GM21515 (cell line): ENCODE results near the gene RSL24D1.
"Not testable (repeated sequence)": the region's sequence is repeated elsewhere in the genome, so short reads cannot be mapped to it uniquely, and the experiment has no call there.

Experiments
- ATAC-seq: cut with Tn5 transposase; IDR thresholded peaks from one replicate; pipeline ENCODE4 v1.9.1; 2021; ENCODE audit not compliant: unreplicated experiment

The RSL24D1 gene

DNA sequence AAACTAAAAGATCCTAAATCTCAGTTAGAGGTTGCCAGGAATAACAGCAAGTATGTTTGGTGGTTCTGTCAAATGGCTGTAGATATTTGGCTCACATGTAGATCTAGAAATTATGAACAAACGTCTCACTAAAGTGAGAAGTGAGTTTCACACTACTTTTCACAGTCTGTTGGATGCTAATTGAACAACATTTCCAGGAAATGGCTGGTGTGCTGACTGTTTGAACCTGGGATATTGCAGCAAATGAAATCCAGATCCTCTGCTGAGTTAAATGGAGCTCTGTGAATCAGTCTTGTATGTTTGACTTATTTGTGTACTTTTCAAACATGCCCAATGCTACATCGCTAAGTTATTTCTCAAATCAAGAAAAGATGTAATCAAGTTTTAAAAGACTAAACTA lies 21.3 kb upstream of the RSL24D1 start:
- ATAC-seq = no peak

DNA sequence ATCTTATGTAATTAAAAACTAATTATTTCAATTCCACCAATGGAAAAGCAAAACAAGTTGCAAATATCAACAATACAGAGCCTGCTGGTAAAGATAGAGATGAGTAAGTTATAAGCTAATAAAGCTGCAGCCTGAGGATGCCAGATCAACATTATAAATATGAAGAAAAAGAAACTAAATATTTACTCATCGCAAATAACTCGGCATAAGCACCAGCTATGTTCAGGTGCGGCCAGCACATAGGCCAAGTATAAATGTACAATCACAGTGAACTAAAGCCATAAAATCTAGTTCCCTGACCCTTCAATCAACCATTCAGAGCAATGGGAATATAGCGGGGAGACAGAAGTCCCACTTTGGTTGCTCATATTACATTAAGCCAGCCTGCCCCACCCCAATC lies 7.7 kb upstream of the RSL24D1 start:
- ATAC-seq = no peak

DNA sequence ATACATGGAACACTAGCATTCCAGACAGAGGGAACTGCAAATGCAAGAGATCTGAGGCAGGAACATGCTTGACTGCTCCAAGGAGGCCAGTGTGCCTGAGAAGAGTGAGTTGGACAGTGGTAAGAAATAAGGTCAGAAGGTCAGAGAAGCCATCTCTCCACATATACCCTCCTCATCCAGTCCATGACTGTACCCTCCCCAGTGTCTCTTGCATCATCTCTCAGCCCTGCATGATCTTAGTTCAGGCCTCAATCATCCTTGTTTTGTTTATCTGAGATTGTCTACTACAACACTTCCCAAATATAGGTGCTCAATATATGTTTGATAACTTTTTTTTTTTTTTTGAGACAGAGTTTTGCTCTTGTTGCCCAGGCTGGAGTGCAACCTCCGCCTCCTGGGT lies 5.5 kb upstream of the RSL24D1 start:
- no peak for ATAC-seq

DNA sequence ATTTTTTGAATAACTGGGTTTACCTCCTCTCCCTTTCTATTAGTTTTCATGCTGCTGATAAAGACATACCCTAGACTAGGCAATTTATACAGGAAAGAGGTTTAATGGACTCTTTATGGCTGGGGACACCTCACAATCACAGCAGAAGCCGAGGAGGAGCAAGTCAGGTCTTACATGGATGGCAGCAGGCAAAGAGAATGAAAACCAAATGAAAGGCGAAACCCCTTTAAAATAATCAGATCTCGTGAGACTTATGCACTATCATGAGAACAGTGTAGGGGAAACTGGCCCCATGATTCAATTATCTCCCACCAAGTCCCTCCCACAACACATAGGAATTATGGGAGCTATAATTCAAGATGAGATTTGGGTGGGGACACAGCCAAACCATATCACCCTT lies 2.0 kb upstream of the RSL24D1 start:
- ATAC-seq = no peak

DNA sequence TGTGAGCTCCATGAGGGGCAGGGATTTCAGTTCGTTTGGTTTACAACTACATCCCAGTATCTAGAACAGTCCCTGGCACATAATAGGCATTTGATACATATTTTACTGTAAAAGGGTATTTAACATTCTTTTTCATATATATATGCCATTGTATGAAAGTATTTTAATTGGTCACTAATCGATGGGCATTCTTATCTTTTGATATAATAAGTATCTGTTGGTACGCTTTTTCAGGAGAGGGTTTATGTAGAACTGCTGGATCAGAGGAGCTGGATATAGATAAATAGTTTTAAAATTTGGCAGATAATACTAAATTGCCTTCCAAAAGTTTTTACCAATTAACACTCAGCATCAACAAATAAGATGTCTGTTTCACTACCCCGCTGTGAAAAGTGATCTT lies 978 bp upstream of the RSL24D1 start:
- ATAC-seq = no peak

DNA sequence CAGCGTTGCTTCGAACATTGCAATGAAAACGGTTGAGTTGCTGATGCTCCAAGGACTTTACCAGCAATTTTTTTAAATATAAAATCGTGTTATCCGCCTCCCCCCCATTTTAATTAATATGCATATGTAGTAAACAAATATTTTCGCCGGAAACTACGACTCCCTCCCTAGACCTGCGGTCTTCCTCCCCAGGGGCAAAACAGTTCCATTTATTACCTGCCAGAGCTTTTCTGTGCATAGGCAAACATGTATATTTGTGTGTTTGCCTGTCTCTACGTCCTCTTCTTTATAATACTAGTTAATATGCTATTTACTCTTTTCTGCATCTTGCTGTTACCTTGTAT lies 593 bp upstream of the RSL24D1 start:
- ATAC-seq = peak; percentile 23

DNA sequence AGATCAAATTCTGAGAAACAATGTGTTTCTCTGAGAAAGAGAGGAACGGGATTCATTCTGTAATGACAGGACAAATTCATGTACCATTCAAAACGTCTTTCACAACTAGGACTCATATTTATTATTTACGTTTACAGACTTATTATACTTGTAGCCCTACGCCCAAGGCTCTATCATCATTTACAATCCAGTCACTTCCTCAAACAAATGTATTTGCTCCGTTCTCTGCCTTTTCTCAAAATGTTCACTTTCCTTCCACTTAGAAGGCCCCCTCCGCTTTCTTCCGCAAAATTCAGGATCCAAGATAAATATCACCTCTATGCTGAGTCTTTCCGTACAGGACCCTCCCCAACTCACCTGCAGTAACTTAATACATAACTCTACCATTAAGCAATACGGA lies 745 bp downstream of the RSL24D1 start:
- no peak for ATAC-seq

DNA sequence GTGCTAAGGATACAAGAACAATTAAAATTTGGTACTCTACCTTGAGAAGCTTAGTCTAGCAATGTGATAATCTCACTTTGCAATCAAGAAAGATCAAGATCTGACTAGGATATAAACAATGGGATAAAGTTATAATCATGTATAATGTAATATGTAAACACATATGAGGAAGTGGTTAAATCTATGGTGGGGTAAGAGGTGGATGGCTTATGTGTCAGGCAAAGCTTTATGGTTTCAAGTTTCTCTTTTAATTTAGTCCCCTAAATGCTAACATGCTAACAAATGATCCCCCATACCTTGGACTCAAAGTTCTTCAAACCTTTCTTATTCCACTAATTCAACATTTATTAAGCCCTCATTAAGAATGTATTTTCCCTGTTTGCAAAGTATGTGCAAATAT lies 2.5 kb downstream of the RSL24D1 start:
- ATAC-seq = no peak

DNA sequence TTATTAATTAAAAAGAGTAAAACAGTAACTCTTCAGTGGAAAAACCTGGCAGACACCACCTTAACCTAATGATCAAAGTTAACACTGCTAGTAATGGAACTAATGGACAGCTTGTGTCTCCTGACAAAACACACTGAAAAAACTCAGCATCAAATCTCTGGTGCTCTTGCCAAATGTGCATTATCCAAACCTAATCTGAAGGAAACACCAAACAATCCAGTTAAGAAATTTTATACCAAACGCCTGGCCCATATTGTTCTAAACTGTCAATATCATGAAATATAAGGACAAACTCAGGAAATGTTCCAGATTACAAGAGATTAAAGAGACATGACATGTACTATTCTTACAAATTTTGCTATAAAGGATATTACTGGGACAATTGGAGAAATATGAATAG lies 10.4 kb downstream of the RSL24D1 start:
- ATAC-seq = no peak

DNA sequence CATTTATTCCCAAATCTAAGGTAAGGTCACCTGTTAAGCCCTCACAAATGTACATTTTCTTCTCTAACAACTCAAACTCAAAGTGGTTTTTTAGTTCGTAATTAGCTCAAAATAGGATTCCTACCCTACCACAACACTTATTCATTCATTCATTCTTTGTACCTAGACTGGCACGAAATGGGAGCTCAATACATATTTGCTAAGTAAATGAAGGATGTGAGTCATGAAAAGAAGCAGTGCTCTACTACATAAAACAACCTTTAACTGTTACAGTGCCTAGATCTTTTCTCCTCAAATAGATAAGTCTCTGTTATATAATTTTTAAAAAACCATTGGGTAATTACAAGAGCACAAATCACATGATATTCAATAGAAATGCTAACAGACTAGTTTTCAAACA lies 13.1 kb downstream of the RSL24D1 start:
- ATAC-seq = no peak

DNA sequence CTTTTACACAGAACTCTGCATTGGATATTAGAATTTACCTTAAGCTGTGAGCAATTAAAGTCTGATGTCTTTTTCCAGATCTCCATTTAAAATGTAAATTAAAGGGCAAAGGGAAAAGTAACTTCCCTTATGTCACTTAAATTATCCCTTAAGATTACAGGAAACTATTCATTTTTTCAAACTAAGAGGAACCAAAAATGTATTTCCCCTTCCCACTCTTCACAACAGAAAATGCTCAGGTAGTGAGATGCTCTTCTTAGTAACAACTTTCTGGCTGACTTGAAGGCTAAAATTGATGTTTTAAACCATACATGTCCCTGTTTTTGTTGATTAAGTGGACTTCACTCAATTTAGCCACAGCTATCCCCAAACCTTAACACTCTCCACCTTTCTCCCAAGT lies 17.6 kb downstream of the RSL24D1 start:
- no peak for ATAC-seq

DNA sequence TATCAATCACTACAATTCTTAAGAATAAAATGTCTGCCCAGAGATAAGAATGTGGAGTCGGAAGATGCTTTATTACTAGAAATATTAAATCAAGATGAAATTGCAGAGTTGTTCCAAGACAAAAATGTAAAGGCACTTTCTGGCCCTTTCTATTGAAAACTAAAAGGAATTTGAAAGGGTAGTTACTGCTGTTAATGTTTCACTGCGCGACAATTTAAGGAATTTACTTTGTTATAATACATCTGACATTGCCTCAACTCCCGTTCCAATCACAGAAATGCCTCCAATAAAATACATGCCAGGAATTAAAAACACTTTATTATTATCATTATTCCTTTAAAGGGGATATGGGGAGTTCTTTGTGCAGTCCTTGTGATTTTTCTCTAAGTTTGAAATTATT lies 26.4 kb downstream of the RSL24D1 start:
- no peak for ATAC-seq

DNA sequence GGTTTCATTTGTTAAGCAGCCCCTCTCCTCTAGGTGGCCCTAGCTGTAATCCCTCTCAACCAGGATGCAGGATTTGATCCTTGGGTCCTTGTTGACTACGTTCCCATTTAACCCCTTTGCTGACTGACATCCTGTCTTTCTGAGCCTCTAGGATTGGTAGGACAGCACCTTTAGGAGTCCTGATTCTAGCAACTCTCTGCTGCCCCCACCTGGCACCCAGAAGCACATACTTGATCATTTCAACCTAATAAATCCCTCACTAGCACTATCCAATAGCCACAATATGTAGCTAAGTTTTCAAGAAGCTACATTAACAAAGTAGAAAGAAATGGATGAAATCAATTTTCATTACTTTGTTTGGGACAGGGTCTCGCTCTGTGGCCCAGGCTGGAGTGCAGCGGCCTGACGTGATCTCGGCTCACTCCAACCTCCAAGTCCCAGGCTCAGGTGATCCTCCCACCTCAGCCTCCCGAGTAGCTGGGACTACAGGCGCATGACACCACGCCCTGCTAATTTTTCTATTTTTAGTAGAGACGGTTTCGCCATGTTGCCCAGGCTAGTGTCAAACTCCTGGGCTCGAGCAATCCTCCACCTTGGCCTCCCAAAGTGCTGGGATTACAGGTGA lies 28.3 kb downstream of the RSL24D1 start:
- ATAC-seq = peak; percentile 85

DNA sequence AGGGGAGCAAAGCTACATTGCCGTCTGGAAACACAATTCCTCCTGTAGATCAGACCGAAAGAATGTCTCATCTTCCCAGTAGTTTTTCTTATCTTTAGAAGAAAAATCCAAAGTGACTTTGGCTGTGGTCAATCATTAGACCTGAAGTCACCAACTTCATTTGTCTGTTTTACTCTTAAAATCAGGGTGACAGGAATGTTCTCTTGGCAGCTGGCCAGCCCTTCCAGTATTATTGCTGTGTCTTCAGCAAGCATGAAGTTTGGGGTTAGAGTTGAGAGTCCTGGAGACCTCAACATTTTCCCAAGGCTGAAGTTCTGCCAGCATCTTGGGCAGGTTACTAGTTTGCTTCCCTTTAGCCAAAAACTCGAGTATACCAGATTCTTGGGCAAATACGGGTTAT lies 32.5 kb downstream of the RSL24D1 start:
- no peak for ATAC-seq

DNA sequence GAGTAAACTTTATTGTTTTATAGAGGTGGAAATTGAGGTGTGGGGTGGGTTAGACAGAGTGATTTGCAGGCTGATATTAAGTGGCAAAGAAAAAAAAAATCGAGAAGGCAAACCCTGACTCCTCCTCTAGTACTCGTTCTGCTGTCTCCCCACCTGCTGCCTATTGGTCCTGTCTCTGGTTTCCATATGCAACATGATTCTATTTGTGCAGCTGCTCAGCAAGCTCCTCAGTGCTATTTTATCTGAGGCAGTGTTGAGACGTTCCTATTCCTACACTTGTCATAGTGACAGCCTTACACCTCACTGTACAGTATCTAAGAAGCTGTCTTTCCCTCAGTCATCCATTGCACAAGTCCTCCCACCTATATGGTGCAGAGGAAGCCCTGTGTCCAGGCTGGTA lies 45.1 kb downstream of the RSL24D1 start:
- ATAC-seq = no peak

DNA sequence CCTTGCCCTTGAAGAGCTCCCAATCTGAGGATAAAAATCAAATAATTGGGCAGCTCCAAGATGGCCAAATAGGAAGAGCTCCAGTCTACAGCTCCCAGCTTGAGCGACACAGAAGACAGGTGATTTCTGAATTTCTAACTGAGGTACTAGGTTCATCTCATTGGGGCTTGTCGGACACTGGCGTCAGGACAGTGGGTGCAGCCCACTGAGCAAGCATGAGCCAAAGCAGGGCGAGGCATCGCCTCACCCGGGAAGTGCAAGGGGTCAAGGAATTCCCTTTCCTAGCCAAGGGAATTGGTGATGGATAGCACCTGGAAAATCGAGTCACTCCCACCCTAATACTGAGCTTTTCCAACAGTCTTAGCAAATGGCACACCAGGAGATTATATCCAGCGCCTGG lies 53.6 kb downstream of the RSL24D1 start:
- ATAC-seq = not testable (repeated sequence)

DNA sequence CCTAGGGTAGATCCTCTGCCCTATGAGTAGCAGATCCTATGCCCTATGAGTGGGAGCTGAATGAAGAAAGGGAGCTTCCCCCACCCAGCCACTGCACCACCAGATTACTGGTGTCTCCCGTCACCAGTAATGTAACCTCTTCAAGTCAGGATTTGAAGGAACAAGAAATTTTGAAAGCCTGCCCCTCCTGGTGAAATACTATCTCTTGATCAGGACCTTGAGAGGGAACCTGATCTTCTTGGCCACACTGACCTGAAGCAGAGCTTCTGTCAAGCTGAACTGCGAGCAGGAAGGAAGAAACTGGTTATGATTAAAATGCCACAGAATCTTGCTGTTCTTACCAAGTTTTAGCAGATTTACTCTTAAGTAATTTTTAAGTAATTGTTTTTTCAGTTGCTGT lies 62.8 kb downstream of the RSL24D1 start:
- no peak for ATAC-seq

DNA sequence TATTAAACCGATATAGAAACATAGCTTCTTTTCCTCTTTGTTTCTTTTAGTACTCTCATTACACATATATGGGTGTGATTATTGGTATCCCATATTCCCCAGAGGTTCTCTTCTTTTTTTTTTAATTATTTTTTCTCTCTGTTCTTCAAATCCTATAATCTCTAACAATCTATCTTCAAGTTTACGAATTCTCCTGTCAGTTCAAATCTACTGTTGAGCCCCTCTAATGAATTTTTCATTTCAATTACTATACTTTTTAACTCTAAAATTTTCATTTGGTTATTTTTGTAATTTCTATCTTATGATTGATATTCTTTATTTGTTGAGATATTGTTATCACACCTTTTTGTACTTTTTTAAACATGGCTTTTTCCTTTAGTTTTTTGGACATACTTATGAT lies 64.1 kb downstream of the RSL24D1 start:
- no peak for ATAC-seq
